GM12874 (cell line): Measurements from ENCODE around the gene KRTAP1-3.

ENCODE experiments used
- CTCF ChIP-seq: IDR thresholded peaks from 2 replicates; pipeline ENCODE4 v1.5.1; 2011; ENCODE audit warnings: low read depth, mild to moderate bottlenecking, control low read depth, low read length, moderate library complexity; ENCODE audit not compliant: insufficient read depth

Gene KRTAP1-3

GRCh38 chr17:40993084-40993483 lies 41.6 kb downstream of the KRTAP1-3 start:
- TF ChIP-seq CTCF: no peak

- no peak for TF ChIP-seq CTCF
Measured at GRCh38 chr17:40992666-40993065, 42.0 kb downstream of the KRTAP1-3 start.

- TF ChIP-seq CTCF: no peak
Measured at GRCh38 chr17:40986920-40987319, 47.8 kb downstream of the KRTAP1-3 start.

- no peak for TF ChIP-seq CTCF
Measured at GRCh38 chr17:40984226-40984625, 50.4 kb downstream of the KRTAP1-3 start, which contains the start of gene KRT40. TSS of gene KRT40 (minus strand) at chr17:40984326. CDS start at chr17:40984273, 53 bp downstream.
